H1 (cell line): ENCODE measurements around the gene CDC7. TPM values are rescaled to one million over a fixed set of nuclear protein-coding genes. Genes with fewer than 3 reads are reported as not detected.

Source experiments
- CTCF ChIA-PET: fragments of 300-600 bp; sonication (Branson Sonifier 250); formaldehyde crosslinking; loops from one replicate; lab custom pipeline; 2021; ENCODE audit not compliant: partially characterized antibody; lab: Charles Lee
- POLR2A ChIA-PET: fragments of 300-600 bp; sonication (Branson Sonifier 250); formaldehyde crosslinking; loops from one replicate; lab custom pipeline; 2021; ENCODE audit warnings: inconsistent platforms; ENCODE audit not compliant: partially characterized antibody; lab: Charles Lee
- DNase-seq, 2 experiments: peaks; one replicate each; pipeline versions ENCODE4 v3.0.0 to v3.0.0-alpha.2; 2010 to 2022; ENCODE audit warnings: low spot score in 2 of 2, low read depth in 1 of 2, mixed read lengths in 1 of 2
- FAIRE-seq: peaks from 2 replicates; lab custom pipeline; 2011; peaks lifted over from hg19 to GRCh38; lab: Jason Lieb, UNC
- H2AFZ ChIP-seq: 2 replicates; pipeline ENCODE4 v1.8.1; 2012; ENCODE audit warnings: low read length, inconsistent platforms
- H2AK5ac ChIP-seq: 2 replicates; pipeline ENCODE4 v1.6.1; 2013; ENCODE audit warnings: low read depth, low read length
- H2BK120ac ChIP-seq: replicated peaks from 2 replicates; pipeline ENCODE3; 2013; ENCODE audit warnings: low read depth, low read length, inconsistent platforms
- H2BK12ac ChIP-seq: 2 replicates; pipeline ENCODE4 v1.6.1; 2013; ENCODE audit warnings: low read depth, low read length
- H2BK15ac ChIP-seq: 2 replicates; pipeline ENCODE4 v1.6.1; 2013; ENCODE audit warnings: low read length
- H2BK20ac ChIP-seq: 2 replicates; pipeline ENCODE4 v1.6.1; 2013; ENCODE audit warnings: low read length
- H2BK5ac ChIP-seq: 2 replicates; pipeline ENCODE4 v1.6.1; 2013; ENCODE audit warnings: low read depth, low read length
- H3K14ac ChIP-seq: 2 replicates; pipeline ENCODE4 v1.6.1; 2013; ENCODE audit warnings: inconsistent platforms; ENCODE audit not compliant: insufficient read length
- H3K18ac ChIP-seq: 2 replicates; pipeline ENCODE4 v1.6.1; 2013; ENCODE audit warnings: low read length; ENCODE audit errors: extremely low read depth
- H3K23ac ChIP-seq: 2 replicates; pipeline ENCODE4 v1.6.1; 2013; ENCODE audit warnings: inconsistent platforms; ENCODE audit not compliant: insufficient read length
- H3K23me2 ChIP-seq: 2 replicates; pipeline ENCODE4 v1.6.1; 2013; ENCODE audit warnings: low read depth, low read length
- H3K27ac ChIP-seq: 2 replicates; pipeline ENCODE4 v1.6.1; 2011; ENCODE audit warnings: low read depth, low read length, inconsistent platforms
- H3K27me3 ChIP-seq, 4 experiments: replicated peaks in 1 of 4; 1 replicate in 1 of 4; 2 replicates in 3 of 4; pipeline versions ENCODE4 v1.6.1 to v1.8.1; 2011 to 2013; ENCODE audit warnings: low read length in 3 of 4, mild to moderate bottlenecking in 3 of 4, inconsistent platforms in 2 of 4, mixed read lengths in 2 of 4, moderate library complexity in 1 of 4; ENCODE audit not compliant: control insufficient read depth in 3 of 4, insufficient read depth in 3 of 4; ENCODE audit errors: extremely low read depth in 1 of 4
- H3K36me3 ChIP-seq, 4 experiments: 2 replicates each; pipeline versions ENCODE4 v1.6.1 to v1.8.1; 2011 to 2013; ENCODE audit warnings: mild to moderate bottlenecking in 4 of 4, low read length in 3 of 4, moderate library complexity in 2 of 4, control low read depth in 1 of 4, inconsistent platforms in 1 of 4; ENCODE audit not compliant: insufficient read depth in 4 of 4, control insufficient read depth in 2 of 4
- H3K4ac ChIP-seq: replicated peaks from 2 replicates; pipeline ENCODE3; 2013; ENCODE audit warnings: low read length, low read depth, mixed read lengths, inconsistent platforms; ENCODE audit not compliant: insufficient read length
- H3K4me1 ChIP-seq, 4 experiments: replicated peaks in 1 of 4; 1 replicate in 1 of 4; 2 replicates in 3 of 4; pipeline versions ENCODE4 v1.6.1 to v1.8.1; 2011 to 2013; ENCODE audit warnings: low read length in 3 of 4, inconsistent platforms in 2 of 4, mixed read lengths in 1 of 4; ENCODE audit not compliant: insufficient read depth in 4 of 4, control insufficient read depth in 3 of 4
- H3K4me2 ChIP-seq, 2 experiments: 2 replicates each; pipeline versions ENCODE4 v1.6.1 to v1.8.1; 2011 to 2013; ENCODE audit warnings: low read depth in 2 of 2, low read length in 2 of 2, control low read depth in 1 of 2, inconsistent platforms in 1 of 2, mild to moderate bottlenecking in 1 of 2; ENCODE audit not compliant: insufficient read depth in 1 of 2
- H3K4me3 ChIP-seq, 4 experiments: fragments of 200-600, 300-600 bp in 1 of 4; sonication (generic), shearing (Covaris generic), sonication (Bioruptor Twin) in 1 of 4; 2 replicates each; pipeline versions ENCODE4 v1.5.1 to v1.8.1; 2011 to 2016; ENCODE audit warnings: low read length in 4 of 4, low read depth in 3 of 4, control low read depth in 2 of 4, inconsistent platforms in 2 of 4, mild to moderate bottlenecking in 2 of 4, mixed read lengths in 1 of 4, moderate library complexity in 1 of 4; ENCODE audit not compliant: insufficient read depth in 2 of 4; ENCODE audit errors: extremely low read depth in 1 of 4
- H3K56ac ChIP-seq: replicated peaks from 2 replicates; pipeline ENCODE3; 2013; ENCODE audit warnings: low read depth, mild to moderate bottlenecking, mixed read lengths, low read length, inconsistent platforms; ENCODE audit not compliant: insufficient read length
- H3K79me1 ChIP-seq: 2 replicates; pipeline ENCODE4 v1.6.1; 2013; ENCODE audit warnings: low read depth, low read length, control low read depth
- H3K79me2 ChIP-seq, 2 experiments: 2 replicates each; pipeline versions ENCODE4 v1.6.1 to v1.8.1; 2012 to 2013; ENCODE audit warnings: low read length in 2 of 2, mild to moderate bottlenecking in 2 of 2, inconsistent platforms in 1 of 2; ENCODE audit not compliant: insufficient read depth in 2 of 2, control insufficient read depth in 1 of 2
- H3K9ac ChIP-seq, 4 experiments: replicated peaks in 1 of 4; 1 replicate in 1 of 4; 2 replicates in 3 of 4; pipeline versions ENCODE4 v1.6.1 to v1.8.1; 2011 to 2013; ENCODE audit warnings: low read depth in 3 of 4, low read length in 3 of 4, control low read depth in 2 of 4, mild to moderate bottlenecking in 2 of 4, moderate library complexity in 2 of 4, inconsistent platforms in 1 of 4; ENCODE audit errors: extremely low read depth in 1 of 4
- H3K9me3 ChIP-seq, 2 experiments: 2 replicates each; pipeline versions ENCODE4 v1.6.1 to v1.8.1; 2012 to 2013; ENCODE audit warnings: mild to moderate bottlenecking in 2 of 2, moderate library complexity in 2 of 2, control low read depth in 1 of 2, inconsistent platforms in 1 of 2, low read depth in 1 of 2, low read length in 1 of 2, mixed read lengths in 1 of 2; ENCODE audit not compliant: insufficient read depth in 2 of 2
- H4K20me1 ChIP-seq, 2 experiments: replicated peaks in 1 of 2; 2 replicates each; pipeline versions ENCODE3 to v1.8.1; 2011 to 2013; ENCODE audit warnings: inconsistent platforms in 2 of 2, low read length in 2 of 2, mild to moderate bottlenecking in 1 of 2; ENCODE audit not compliant: insufficient read depth in 2 of 2, control insufficient read depth in 1 of 2
- H4K5ac ChIP-seq: 2 replicates; pipeline ENCODE4 v1.6.1; 2013; ENCODE audit warnings: low read length, low read depth, mixed read lengths, inconsistent platforms; ENCODE audit not compliant: insufficient read length
- H4K8ac ChIP-seq: 2 replicates; pipeline ENCODE4 v1.8.0; 2013; ENCODE audit warnings: mild to moderate bottlenecking, moderate library complexity, low read length, inconsistent platforms; ENCODE audit not compliant: insufficient read depth; ENCODE audit errors: extremely low read depth
- H4K91ac ChIP-seq: replicated peaks from 2 replicates; pipeline ENCODE3; 2013; ENCODE audit warnings: low read length, mixed read lengths, inconsistent platforms; ENCODE audit not compliant: insufficient read length
- SP2 ChIP-seq: IDR thresholded peaks from 2 replicates; pipeline ENCODE4 v1.6.1; 2012; ENCODE audit warnings: mild to moderate bottlenecking, low read length, inconsistent platforms
- WGBS, 2 experiments: shearing (Covaris generic) in 1 of 2; methylation state at CpG; one replicate each; pipeline versions ENCODE4 v1.1.6 to v1.1.7; 2013 to 2015; ENCODE audit warnings: low lambda C conversion rate in 2 of 2, mixed read lengths in 2 of 2, inconsistent platforms in 1 of 2, low coverage in 1 of 2, missing lambda C conversion rate in 1 of 2; ENCODE audit not compliant: insufficient replicate concordance in 2 of 2, insufficient coverage in 1 of 2, insufficient read length in 1 of 2; ENCODE audit errors: extremely low coverage in 1 of 2, missing lambda C conversion rate in 1 of 2; 5-methylcytosine and 5-hydroxymethylcytosine counted together
- polyA plus RNA-seq, 7 experiments: library from polyadenylated mRNA; depleted of rRNA in 3 of 7; stranded (reverse) in 5 of 7; unstranded in 2 of 7; fragments of >200 nt in 5 of 7; fragments of 200-250 nt in 2 of 7; gene quantifications; 1 replicate in 5 of 7; 2 replicates in 1 of 7; 4 replicates in 1 of 7; pipeline versions ENCODE4 v1.2.1 to v1.2.3, GENCODE V29; 2011 to 2013; ENCODE audit warnings: missing spikeins in 2 of 7, mixed read lengths in 2 of 7
- total RNA-seq: library from RNA; stranded (reverse); fragmentation: NEBNext Ultra II Directional; extraction: Animal tissue kit (Norgen Biotek cat#: 25700); gene quantifications from 2 replicates; pipeline ENCODE4 v1.2.1, GENCODE V29; 2021

The CDC7 gene
- total and polyA plus RNA-seq, 2 of the 8 experiments (the other 6 are each of a cell fraction or from before 2014, with no cell fraction given): 12.2 to 34.4 TPM

- Histone ChIP-seq H2BK5ac (no peak overlapping the region), H2BK120ac (no peak overlapping the region), H3K4me2 (no peak overlapping the region), H3K4me3 (no peak overlapping the region), H4K20me1 (no peaks in the 10 kb centered on the region), H3K36me3 (no peaks in the 10 kb centered on the region), H3K9me3 (no peaks in the 10 kb centered on the region), H3K4me1 (peaks cover 0 to 3% (median 0%) of the 10 kb centered on the region in 4 experiments; a peak in 1 of 7 replicates), H3K18ac (no peak overlapping the region), H3K14ac (no peak overlapping the region), H3K56ac (no peak overlapping the region), H3K4ac (no peak overlapping the region), H3K23me2 (no peaks in the 10 kb centered on the region), H3K79me2 (no peaks in the 10 kb centered on the region), H2AFZ (no peak overlapping the region), H4K91ac (no peak overlapping the region), H2AK5ac (no peak overlapping the region), H2BK20ac (no peak overlapping the region), H2BK12ac (no peak overlapping the region), H3K23ac (no peak overlapping the region), H3K27me3 (no peaks in the 10 kb centered on the region), H3K27ac (no peak overlapping the region)
- FAIRE-seq (no peak), DNase-seq (no peak)
- POLR2A ChIA-PET: interaction anchor here (0.7 kb wide), 1 partner anchor 9 kb away, joined by 3 read pairs; no protein-coding TSS in a partner anchor
- CTCF ChIA-PET: interaction anchor here (1.1 kb wide), 1 partner anchor 266 kb away, joined by 4 read pairs; no protein-coding TSS in a partner anchor
- 88% methylated on average over 3 of the region's 3 CpGs; no CpG with 5 or more reads in 1 of the 2 experiments for WGBS, 2 experiments
- TF ChIP-seq SP2: no peak
- TF ChIP-seq, all 59 proteins: peak for 0
- Histone ChIP-seq H2BK15ac (no peak overlapping the region), H3K9ac (no peak overlapping the region), H4K5ac (no peak overlapping the region), H4K8ac (no peak overlapping the region), H3K79me1 (no peaks in the 10 kb centered on the region)
Observed at GRCh38 chr1:91548376-91549040, 47.9 kb downstream of the CDC7 start.
